ENCODE results near the gene TGFBRAP1.

- TF ChIP-seq ZNF384 (IDR thresholded peaks at IDR 0.05) (no peak), SUZ12 (IDR thresholded peaks at IDR 0.05) (no peak), HDGF (IDR thresholded peaks at IDR 0.05; ENCODE audit: borderline replicate concordance) (no peak), FOXA1 (IDR thresholded peaks at IDR 0.05) (no peak), ELF4 (IDR thresholded peaks at IDR 0.05) (no peak), TARDBP (IDR thresholded peaks at IDR 0.05) (no peak), BHLHE40 (IDR thresholded peaks at IDR 0.05; ENCODE audit: borderline replicate concordance) (no peak), SP1 (IDR thresholded peaks at IDR 0.05) (no peak), L3MBTL2 (conservative IDR thresholded peaks at IDR 0.05) (no peak), FOXM1 (IDR thresholded peaks at IDR 0.05; ENCODE audit: borderline replicate concordance) (no peak), NFRKB (IDR thresholded peaks at IDR 0.05) (no peak)
Observed at GRCh38 chr2:105364436-105365139, 35.1 kb upstream of the TGFBRAP1 start.

Measured in HEK293T (cell line).